IPS-15b (cell line): ENCODE measurements around the gene DUSP16.
"Not testable (repeated sequence)": the region's sequence is repeated elsewhere in the genome, so short reads cannot be mapped to it uniquely, and the experiment has no call there.

ENCODE experiments used
- H3K27me3 ChIP-seq: one replicate; pipeline ENCODE4 v1.6.1; 2013; ENCODE audit warnings: low read length; ENCODE audit not compliant: control insufficient read depth, insufficient read depth
- H3K36me3 ChIP-seq: one replicate; pipeline ENCODE4 v1.6.1; 2013; ENCODE audit warnings: low read length; ENCODE audit not compliant: control insufficient read depth, insufficient read depth
- H3K4me1 ChIP-seq: one replicate; pipeline ENCODE4 v1.6.1; 2013; ENCODE audit warnings: mild to moderate bottlenecking, low read length; ENCODE audit not compliant: control insufficient read depth, insufficient read depth
- H3K4me3 ChIP-seq: one replicate; pipeline ENCODE4 v1.5.1; 2013; ENCODE audit warnings: low read depth, low read length
- H3K9ac ChIP-seq: one replicate; pipeline ENCODE4 v1.6.1; 2013; ENCODE audit warnings: low read depth, mild to moderate bottlenecking, low read length
- H3K9me3 ChIP-seq: one replicate; pipeline ENCODE4 v1.6.1; 2013; ENCODE audit warnings: mild to moderate bottlenecking, low read length; ENCODE audit not compliant: control insufficient read depth, insufficient read depth

Gene DUSP16

DNA sequence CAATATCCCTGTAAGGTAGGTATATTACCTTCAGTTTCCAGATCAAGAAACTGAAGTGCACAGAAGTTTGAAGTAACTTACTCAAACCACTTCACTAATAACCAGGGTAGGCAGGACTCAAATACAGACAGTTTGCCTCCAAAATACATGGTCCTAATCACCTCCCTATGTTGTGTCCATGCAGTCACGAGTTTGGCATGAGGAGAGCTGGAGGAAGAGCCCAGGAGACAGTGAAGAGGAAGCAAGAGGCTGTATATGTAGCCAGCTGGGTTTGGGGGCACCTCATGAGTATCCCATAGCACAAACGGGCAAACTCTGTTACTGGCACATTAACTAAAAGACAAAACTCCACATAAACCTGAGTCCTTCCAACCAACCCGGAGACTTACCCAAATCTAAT, 79.2 kb downstream of the DUSP16 start:
- Histone ChIP-seq H3K27me3 (no peaks in the 10 kb centered on the region), H3K9me3 (no peaks in the 10 kb centered on the region), H3K9ac (no peak overlapping the region), H3K36me3 (peaks cover 5% of the 10 kb centered on the region), H3K4me3 (no peak overlapping the region), H3K4me1 (no peaks in the 10 kb centered on the region)

DNA sequence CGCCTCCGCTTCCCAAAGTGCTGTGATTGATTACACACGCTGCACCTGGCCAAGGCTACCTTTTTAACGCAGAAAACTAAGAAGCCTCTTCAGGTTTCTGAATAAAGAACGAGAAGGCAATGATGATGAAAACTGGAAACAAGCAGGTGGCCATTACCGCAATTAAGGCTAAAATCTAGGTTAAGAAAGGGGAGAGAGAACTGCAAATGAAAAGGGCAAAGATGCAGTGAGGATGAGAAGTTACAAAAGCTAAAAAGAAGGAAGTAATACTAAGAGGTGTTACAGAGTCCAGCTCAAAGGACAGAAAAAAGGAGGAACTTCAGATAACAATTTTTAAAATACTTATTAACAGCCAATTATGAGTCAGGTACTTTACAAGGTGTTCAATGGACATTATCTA, 79.7 kb downstream of the DUSP16 start:
- Histone ChIP-seq H3K27me3 (no peaks in the 10 kb centered on the region), H3K4me3 (no peak overlapping the region), H3K36me3 (peaks cover 5% of the 10 kb centered on the region), H3K9me3 (no peaks in the 10 kb centered on the region), H3K9ac (no peak overlapping the region), H3K4me1 (no peaks in the 10 kb centered on the region)

DNA sequence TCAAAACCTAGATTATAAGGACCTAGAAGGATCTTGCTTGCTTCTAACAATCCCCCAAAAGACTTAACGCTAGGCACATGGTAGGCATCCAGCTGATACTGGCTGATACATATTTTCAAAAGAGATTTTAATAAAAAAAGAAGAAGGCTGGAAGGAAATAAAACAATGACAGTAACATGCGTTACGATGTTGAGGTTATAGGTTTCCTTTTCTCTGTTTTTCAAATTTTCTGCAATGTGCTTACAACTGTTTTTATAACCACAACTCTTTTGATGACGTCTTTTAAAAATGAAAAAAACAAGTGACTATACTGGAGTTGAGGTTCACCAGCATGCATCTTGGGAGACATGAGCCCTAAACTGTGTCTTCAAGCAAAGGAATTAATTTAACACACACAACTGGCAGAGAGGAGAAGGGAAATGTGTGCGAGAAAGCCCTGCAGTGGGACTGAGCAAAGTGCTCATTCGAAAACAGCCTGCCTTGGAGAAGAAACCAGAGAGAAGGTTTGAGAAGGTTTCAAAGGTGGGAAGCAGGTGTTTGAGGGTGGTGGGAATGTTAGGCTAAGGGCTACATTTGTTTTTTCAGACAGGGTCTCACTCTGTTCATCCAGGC, 80.4 kb downstream of the DUSP16 start:
- H3K36me3 ChIP-seq, result peaks cover 10% of the 10 kb centered on the region
- H3K27me3 ChIP-seq, result no peaks in the 10 kb centered on the region
- H3K9me3 ChIP-seq, result no peaks in the 10 kb centered on the region
- no peak overlapping the region for H3K9ac ChIP-seq
- H3K4me1 ChIP-seq, result no peaks in the 10 kb centered on the region
- H3K4me3 ChIP-seq, result no peak overlapping the region

DNA sequence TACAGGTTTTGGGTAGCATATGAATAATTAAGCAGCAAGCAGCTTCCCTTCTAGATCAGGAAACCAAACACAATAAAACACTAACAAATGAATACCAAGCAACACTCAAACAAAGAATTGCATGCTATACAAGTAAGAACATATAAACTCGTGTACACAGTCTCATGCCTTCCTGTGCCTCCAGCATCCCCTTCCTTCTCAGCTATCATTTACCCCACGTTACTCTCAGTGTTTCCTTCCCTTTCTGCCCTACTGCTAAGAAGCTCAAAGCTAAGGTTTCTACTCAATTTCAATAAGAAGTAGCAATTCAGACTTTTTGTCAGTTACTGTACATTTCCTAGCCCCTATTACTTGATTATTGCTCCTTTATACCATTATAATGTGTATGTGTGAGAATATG, 81.0 kb downstream of the DUSP16 start:
- Histone ChIP-seq H3K4me3 (no peak overlapping the region), H3K9ac (no peak overlapping the region), H3K36me3 (peaks cover 16% of the 10 kb centered on the region), H3K4me1 (no peaks in the 10 kb centered on the region), H3K9me3 (no peaks in the 10 kb centered on the region), H3K27me3 (no peaks in the 10 kb centered on the region)

DNA sequence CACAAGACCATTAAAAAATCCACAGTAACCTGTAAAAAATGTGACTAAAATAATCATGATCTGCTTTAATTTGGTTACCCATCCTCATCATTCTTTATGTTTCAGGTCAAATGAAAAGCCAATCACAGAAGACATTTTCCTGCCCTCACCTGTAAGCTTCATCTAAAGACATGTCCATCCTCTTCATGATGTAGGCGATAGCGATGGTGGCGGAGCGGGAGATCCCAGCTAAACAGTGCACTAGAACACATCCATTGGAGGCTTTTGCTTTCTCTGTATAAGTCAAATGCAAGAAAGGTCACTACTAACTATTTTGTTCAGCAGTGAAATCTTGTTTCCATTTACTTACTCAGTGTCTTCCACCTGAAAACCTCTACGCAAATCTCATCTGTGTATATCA, 82.6 kb downstream of the DUSP16 start:
- Histone ChIP-seq H3K27me3 (no peaks in the 10 kb centered on the region), H3K9ac (no peak overlapping the region), H3K4me3 (no peak overlapping the region), H3K36me3 (peaks cover 18% of the 10 kb centered on the region), H3K4me1 (no peaks in the 10 kb centered on the region), H3K9me3 (no peaks in the 10 kb centered on the region)

DNA sequence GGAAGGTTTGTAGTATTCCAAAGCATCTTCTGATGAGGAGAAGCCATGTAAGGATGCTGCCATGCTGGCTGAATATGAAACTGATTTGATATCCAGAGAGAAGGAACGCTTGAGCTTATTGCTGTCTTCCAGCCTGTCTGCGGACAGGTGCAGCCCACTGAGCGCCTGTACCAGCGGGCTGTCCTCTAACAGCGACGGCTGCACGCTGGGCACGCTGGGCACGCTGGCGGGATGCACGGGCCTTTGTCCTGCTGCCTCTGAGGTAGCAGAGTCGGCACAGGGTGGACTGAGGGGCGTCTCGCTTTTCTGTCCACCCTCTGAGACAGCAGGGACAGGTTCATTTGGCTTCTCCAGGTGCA, 85.2 kb downstream of the DUSP16 start:
- Histone ChIP-seq H3K4me1 (no peaks in the 10 kb centered on the region), H3K36me3 (peaks cover 21% of the 10 kb centered on the region)

DNA sequence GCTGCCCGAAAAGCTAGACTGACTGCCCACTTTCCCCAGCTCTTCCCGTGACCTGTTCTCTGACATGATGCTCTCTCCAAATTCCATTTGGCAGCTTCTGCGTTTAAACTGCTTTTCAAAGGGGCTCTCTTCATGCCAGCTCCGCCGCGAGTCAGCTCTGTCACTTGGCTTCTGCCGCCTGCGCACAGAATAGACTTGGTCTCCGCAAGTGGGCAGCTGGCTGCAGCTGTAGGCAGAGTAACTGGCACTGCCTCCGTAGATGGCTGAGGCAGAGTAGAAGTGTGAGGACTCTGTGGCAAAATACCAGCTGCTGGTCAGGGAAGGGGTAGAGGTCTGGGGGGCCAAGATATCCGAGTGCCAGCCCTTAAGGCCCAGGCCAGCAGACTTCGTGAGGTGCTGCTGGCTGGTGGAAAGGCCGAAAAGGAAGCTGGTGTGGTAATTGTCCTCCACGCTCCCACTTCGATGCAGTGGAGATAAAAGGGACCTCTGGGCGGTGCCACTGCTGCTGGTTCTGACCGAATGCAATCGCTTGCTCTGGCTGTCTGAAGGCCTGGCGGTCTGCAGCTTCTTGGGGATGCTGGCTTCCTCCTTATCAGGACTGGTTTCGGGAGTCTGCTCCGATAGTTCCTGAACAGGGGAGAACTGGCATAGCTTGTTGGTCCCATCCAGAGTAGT, 85.7 kb downstream of the DUSP16 start:
- no peaks in the 10 kb centered on the region for H3K9me3 ChIP-seq
- H3K27me3 ChIP-seq, result no peaks in the 10 kb centered on the region
- no peaks in the 10 kb centered on the region for H3K4me1 ChIP-seq
- H3K36me3 ChIP-seq, result peaks cover 21% of the 10 kb centered on the region
- H3K9ac ChIP-seq, result no peak overlapping the region
- no peak overlapping the region for H3K4me3 ChIP-seq

More for the DNA sequence above, 85.2 kb downstream of the DUSP16 start:
- H3K9me3 ChIP-seq, result no peaks in the 10 kb centered on the region
- no peaks in the 10 kb centered on the region for H3K27me3 ChIP-seq
- no peak overlapping the region for H3K9ac ChIP-seq
- no peak overlapping the region for H3K4me3 ChIP-seq

DNA sequence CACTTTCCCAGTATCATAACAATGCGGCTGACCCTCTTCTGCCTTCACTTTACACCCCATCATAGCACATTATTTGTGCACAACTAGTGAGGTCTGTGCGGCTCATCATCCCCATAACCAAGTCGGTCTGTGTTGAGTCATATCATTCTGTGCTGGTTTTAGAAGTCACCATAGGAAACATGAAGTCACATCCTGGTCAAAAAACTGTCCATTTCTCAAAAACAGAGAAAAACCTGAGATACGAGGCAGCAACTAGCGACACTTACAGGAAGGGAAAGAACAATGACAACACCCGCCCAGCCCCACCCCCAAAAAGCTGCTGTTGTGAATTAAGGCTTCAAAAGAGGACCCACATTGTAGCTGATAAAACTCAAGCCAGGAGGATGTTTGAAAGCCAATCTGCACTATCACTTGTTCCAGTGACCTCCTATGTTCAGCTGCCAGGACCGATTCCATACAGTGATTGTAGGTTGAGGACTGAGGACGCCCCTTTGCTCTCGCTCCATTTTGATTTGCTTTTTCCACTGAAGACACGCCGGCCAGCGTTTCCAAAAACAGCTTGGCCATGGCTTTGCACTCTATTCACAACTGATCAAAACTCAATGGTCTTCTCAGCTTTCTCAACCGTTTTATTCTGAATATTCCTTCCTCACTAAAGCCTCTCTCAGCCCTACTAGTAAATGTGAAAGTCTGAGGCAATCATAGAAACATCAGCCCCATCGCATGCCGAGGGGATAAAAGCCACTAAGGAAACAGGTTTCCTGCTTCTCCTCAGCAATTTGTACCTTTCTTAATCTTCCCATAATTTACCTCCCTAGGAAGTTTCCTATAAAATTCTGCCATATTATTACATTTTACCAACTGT, 87.5 kb downstream of the DUSP16 start:
- H3K9ac ChIP-seq, result no peak overlapping the region
- no peak overlapping the region for H3K4me3 ChIP-seq
- peaks cover 18% of the 10 kb centered on the region for H3K36me3 ChIP-seq

DNA sequence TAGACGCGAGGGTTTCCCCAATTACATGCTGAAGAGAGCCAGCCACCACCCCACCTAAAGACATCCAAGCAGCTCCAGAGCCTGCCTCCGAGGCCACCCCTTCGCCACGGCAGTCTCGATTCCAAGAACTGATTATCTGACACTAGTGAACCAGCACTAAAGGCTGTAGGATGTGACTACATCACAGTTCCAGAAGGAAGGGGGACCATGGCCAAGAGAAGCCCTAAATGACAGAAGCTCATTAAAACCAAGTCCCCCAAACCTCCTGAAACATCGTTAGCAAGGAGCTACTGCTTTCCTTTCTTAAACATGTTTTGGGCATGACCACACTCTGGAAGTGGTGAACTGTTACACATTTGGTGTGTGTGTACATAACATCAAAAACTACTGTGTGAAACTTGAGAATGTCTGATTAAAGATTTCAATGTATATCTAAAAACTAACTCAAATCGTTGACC, 88.2 kb downstream of the DUSP16 start:
- Histone ChIP-seq H3K27me3 (no peaks in the 10 kb centered on the region), H3K4me3 (no peak overlapping the region), H3K9me3 (no peaks in the 10 kb centered on the region), H3K9ac (no peak overlapping the region), H3K4me1 (no peaks in the 10 kb centered on the region), H3K36me3 (peaks cover 18% of the 10 kb centered on the region)

More for the DNA sequence above, 87.5 kb downstream of the DUSP16 start:
- Histone ChIP-seq H3K27me3 (no peaks in the 10 kb centered on the region), H3K9me3 (no peaks in the 10 kb centered on the region), H3K4me1 (no peaks in the 10 kb centered on the region)

DNA sequence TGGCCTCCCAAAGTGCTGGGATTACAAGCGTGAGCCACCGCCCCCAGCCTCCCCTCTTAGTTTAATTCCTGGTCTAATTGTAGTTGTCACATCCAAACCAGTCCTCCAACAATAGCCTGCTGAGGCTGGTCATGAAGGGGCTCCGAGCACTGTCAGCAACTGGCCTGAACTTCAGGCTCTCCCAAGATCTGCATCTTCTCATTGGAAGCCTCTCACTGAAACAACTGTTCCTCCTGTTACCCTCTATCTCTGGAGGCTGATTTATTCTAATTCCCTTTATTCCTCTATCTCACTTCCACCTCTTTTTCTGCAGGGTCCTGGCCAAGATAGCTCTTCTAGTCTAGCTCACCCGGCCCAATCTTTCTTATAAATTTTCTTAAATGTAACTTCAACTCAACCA, 89.4 kb downstream of the DUSP16 start:
- H3K27me3 ChIP-seq, result no peaks in the 10 kb centered on the region
- peaks cover 18% of the 10 kb centered on the region for H3K36me3 ChIP-seq
- no peak overlapping the region for H3K4me3 ChIP-seq
- no peak overlapping the region for H3K9ac ChIP-seq
- H3K4me1 ChIP-seq, result no peaks in the 10 kb centered on the region
- no peaks in the 10 kb centered on the region for H3K9me3 ChIP-seq

DNA sequence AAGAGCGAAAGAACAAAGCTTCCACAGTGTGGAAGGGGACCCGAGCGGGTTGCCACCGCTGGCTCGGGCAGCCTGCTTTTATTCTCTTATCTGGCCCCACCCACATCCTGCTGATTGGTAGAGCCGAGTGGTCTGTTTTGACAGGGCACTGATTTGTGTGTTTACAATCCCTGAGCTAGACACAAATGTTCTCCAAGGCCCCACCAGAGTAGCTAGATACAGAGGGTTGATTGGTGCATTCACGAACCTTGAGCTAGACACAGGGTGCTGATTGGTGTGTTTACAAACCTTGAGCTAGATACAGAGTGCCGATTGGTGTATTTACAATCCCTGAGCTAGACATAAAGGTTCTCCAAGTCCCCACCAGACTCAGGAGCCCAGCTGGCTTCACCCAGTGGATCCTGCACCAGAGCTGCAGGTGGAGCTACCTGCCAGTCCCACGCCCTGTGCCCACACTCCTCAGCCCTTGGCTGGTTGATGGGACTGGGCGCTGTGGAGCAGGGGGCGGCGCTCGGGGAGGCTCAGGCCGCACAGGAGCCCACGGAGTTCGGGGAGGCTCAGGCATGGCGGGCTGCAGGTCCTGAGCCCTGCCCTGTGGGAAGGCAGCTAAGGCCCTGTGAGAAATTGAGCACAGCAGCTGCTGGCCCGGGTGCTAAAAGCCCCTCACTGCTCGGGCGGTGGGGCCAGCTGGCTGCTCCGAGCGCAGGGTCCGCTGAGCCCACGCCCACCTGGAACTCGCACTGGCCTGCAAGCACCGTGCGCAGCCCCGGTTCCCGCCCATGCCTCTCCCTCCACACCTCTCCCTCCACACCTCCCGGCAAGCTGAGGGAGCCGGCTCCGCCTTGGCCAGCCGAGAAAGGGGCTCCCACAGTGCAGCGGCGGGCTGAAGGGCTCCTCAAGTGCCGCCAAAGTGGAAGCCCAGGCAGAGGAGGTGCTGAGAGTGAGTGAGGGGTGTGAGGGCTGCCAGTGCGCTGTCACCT, 90.4 kb downstream of the DUSP16 start:
- not testable (repeated sequence) for H3K4me1 ChIP-seq, H3K9ac ChIP-seq, H3K9me3 ChIP-seq, H3K4me3 ChIP-seq, H3K27me3 ChIP-seq
- peaks cover 14% of the 10 kb centered on the region for H3K36me3 ChIP-seq
